GM19463 (cell line): Measurements from ENCODE around the gene BHLHA15.

Experiments
- ATAC-seq: cut with Tn5 transposase; IDR thresholded peaks from one replicate; pipeline ENCODE4 v1.9.1; 2021; ENCODE audit warnings: mild to moderate bottlenecking, moderate library complexity; ENCODE audit not compliant: unreplicated experiment

The BHLHA15 gene

DNA sequence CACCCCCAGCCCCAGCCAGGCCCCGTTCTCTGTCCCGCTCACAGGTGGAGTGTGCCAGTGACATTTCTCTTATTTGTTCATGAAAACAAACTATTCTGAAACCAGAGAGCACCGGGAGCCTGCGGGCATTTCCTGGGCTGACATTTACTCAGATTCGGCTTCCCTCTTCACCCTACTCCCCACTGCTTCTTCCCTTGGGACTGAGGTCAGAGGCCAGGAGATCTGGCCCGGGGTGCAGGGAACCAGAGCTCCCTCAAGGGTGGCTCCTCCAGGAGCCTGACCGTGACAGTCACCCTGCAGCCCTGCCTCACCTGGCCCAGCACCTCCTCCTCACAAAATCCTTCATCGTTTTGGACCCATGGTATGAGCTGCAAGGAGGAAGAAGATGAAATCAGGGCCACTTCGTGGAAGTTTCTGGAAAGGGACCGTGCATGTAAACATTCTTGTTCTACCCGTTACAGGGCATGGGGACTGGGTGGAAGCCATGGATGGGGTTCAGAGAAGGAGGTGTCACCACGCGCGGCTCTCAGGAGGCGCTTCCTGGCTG lies 12.2 kb downstream of the BHLHA15 start:
- ATAC-seq: no peak

DNA sequence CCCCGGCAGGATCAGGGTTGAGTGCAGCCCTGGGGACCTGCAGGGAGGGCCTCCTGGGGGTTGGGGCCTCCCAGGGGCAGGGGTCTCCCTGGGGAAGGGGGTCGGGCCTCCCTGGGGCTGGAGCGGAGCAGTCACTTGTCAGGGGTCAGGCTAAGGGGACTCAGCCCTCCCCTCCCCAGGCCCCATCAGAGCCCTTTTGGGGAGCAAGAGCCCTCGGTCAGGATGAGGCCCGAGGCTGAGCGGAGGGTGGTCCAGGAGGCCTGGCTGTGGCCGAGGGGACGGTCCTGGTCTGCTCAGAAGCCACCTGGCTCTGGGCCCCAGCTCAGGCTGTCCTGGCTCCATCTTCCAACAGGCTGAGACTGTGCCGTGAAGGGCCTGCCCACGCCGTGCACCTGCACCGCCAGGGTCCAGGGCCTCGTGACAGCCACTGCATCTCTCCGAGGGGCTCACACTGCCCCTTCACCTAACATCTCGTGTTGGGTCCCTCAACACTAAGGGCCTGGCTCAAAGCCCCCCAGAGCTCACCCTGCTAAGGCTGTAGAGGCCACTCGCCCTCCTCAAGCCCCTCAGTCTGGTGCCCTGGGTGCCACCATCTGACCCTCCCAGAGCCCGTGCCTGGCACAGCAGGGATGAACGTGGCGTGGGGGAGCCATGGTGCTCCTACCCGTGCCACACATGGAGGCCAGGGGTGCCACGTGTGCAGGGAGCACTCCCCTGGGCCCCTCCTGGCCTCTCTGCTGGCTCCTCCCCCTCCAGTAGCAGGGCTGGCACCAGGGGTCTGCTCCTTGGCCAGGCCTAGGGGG lies 12.9 kb downstream of the BHLHA15 start:
- no peak for ATAC-seq

DNA sequence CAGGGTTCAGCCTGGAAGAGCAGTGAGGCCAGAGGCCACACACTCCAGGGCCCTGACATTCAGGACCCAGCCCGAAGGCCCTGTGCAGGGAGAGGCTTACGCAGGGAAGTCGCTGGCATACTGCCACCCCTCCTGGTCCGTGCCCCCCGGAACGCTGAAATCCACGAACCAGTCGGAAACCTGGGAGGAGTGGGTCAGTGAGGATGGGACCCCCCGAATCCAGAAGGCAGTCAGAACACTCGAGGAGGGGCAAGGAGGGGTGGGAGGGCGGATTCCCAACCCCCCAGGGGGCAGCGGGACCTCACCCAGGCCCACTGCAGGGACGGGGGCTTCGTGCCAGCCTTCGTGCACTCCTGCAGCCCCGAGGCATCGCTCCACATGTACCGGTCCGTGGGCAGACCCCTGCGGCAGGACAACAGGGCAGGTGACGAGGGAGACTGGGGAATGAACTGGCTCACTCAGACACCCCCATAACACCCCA lies 13.5 kb downstream of the BHLHA15 start:
- no peak for ATAC-seq

DNA sequence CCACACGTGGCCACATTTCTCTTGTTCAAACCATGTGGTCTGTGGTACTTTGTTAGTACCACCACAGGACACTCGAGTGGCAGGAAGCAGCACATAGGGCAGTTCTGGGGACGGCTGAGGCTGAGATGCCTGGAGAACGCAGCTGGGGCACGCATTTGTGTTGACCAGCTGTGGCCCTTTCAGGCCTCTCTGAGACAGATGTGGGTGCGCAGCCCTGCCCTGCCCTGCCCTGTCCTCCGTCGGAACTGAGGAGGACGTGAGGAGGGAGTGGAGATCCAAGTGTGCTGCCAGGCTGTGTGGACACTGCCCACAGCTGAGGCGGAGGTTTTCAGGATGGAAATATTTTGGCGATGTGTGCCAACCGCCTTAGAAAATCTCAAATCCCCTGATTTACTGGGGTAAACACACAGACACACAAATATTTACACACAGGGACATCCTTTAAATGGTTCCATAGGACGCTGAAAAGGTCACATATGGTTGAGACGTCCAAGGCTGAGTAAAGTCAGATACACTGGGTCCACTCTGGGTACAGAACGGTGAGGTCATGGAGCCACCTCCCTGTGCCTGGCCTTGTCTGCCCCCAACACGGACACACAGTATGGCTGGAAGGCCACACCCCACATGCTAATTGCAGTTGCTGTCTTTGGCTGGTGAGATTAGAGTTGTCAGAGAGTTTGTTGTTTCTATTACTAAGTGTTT lies 14.8 kb downstream of the BHLHA15 start:
- no peak for ATAC-seq

DNA sequence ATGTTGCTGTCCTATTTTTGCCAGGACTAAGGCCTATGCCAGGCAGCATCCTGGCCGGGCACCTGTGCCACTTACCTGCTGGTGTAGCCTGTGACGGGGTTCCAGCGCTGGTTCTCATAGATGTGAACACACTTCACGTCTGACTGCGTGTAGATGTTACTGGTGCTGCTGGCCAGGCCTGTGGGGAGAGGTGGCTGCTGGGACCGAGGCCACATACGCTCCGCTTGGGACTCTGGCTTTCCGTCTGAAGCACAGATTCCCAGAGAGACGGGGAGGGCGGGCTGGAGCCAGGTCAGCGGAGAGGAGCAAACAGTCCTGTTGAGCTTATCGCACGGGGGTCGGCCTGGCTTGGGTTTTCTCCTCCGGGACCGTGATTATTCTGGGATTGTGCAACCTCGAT lies 16.7 kb downstream of the BHLHA15 start:
- ATAC-seq: no peak

DNA sequence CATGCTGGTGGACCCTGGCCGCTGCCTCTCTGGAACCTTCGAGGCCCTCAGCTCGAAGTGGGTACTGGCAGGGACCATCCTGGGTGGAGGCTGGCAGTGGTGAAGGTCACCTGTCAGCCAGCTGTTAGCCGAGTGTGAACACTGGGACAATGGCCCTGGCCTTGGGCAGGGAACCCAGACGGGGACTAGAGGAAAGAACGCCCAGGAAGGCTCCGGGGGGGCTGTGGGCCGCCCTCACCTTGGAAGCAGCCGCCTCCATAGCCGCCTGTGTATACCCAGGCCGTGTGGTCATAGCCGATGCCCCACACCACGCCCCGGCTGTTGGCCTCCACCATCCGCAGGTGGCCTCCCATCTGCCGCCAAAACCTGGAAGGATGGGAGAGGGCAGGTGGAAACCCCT lies 17.6 kb downstream of the BHLHA15 start:
- no peak for ATAC-seq

DNA sequence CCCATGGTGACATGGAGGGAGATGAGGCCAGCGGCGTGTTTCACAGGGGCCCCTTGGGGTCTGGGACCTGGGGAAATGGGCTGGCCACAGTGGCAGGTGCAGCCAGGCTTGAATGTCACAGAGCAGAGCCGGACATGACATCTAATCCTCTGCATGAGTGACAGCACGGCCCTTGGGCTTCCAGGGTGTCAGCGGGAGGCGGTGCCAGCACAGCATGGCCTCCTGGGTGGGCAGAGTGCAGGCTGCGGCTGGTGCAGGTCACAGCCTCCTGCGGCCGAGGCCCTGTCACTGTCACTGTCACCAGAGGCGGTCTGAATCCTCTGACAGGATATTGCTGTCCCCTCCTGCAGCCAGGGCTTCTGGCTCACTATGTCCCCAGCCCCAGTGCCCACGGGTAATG lies 18.2 kb downstream of the BHLHA15 start:
- no peak for ATAC-seq

DNA sequence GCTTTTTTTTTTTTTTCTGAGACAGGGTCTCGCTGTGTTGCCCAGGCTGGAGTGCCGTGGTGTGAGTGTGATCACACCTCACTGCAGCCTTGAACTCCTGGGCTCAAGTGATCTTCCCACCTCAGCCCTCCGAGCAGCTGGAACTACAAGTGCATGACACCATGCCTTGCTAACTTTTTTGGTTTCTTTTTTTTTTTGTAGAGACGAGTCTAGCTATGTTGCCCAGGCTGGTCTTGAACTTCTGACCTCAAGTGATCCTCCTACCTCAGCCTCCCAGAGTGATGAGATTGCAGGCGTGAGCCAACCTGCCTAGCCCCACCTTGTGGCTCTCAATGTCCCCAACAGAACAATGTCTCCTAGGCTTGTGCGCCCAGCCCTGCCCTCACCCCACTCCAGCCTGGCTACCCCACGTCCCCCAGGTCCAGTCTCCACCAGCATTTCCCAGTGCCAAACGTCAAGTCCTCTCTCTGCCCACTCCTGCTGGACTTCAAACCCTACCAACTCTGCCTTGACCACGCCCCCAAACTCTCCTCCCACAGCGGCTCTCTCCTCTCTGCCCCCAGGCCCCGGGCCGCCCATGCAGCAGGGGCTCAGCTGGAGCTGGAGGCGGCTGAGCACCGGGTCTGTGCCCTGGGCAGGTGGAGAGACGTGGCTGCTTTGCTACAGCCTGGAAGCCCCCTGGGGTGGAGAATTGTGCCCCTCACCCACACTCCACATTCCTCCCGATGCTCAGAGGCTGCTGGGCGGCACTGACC lies 18.9 kb downstream of the BHLHA15 start:
- no peak for ATAC-seq

DNA sequence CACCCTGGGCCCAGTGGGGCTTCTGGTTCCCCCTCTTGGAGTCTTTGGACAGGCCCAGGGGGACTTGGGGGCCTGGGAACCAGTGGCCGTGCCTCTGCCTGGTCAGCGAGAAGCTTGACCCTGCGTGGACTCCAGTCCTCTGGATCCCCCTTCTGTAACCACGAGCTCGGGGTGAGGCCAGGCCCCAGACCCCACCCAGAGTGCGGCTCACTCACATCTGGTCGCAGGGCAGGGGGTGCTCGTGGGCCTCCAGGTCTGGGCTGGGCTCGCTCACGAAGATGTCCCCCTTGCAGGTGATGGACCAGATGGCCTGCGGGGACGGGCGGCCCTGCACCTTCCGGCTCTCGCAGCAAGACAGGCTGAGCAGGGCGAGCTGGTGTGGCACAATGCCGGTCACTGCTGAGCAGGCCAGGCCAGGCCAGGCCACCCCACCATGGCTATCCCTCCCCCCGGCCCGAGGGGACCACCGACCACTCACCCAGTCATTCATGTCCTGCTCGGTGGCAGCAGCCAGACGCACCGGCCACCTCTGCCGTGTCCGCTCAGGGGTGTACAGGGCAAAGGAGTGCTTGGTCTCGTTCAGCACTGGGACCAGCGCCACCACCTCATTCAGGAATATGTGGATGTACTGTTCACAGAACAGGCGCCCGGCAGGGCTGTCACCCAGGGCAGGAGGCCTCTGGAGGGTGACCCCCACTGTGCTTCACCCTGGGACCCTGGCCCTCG lies 19.7 kb downstream of the BHLHA15 start:
- ATAC-seq: no peak

DNA sequence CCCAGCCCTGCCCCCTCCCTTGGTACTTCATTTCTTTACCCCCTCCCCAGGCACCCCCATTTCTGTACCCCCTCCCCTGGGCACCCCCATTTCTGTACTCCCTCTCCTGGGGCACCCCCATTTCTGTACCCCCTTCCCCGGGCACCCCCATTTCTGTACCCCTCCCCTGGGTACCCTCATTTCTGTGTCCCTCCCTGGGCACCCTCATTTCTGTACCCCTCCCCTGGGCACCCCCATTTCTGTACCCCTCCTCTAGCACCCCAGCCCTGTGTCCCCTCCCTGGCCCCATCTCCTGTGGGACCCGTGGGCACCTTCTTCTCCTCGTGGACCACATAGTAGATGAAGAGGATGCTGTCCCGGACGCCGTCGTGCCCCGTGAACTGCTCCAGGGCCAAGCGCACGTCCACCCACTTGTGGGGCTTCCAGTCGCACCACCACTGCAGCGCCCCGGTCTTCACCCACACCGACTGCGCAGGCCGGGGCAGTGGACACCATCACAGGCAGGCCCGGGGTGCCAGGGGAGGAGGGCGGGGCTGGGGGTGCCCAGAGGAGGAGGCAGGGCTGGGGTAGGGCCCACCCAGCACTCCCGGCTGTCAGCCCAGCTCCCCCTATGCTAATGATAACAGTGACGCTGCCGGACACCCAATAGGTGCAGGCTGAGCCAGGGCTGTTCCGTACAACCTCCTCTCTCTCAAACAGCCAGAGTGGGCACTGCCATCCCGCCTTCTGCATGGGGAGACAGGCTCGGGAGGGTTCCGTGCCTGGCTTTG lies 20.4 kb downstream of the BHLHA15 start:
- ATAC-seq: no peak

DNA sequence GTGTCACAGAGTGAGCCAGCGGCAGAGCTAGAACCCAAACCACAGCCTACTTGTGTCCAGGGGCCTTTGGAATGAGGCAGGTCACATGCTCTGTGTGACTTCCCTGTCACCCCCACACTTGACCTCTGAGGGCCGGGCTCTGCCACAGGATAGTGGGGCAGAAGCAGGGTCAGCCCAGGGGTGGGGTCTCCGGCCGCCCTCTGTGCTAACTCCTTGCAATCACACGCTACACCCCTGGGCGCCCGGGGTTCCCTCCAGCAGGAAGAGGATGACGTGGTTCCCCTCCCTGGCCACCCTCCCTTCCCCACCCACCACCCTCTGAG lies 21.0 kb downstream of the BHLHA15 start:
- ATAC-seq: no peak

DNA sequence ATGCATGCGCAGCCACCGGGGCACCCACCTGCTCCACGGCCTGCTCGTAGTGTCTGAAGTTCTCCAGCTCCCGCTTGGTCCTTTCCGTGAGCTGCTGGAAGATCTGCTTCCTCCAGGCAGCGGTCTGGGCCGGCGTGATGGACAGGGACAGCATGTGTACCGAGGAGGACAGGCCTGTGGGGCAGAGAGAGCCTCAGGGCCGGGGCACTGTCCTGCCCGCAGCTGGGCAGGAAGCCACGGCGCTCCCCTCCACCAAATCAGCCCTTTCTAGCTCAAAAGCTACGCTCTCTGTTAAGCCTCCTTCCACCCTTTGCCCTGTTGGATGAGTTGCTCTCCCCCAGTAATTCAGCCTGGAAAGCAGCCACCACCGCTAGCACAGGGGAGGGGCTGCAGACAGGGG lies 21.6 kb downstream of the BHLHA15 start:
- no peak for ATAC-seq

DNA sequence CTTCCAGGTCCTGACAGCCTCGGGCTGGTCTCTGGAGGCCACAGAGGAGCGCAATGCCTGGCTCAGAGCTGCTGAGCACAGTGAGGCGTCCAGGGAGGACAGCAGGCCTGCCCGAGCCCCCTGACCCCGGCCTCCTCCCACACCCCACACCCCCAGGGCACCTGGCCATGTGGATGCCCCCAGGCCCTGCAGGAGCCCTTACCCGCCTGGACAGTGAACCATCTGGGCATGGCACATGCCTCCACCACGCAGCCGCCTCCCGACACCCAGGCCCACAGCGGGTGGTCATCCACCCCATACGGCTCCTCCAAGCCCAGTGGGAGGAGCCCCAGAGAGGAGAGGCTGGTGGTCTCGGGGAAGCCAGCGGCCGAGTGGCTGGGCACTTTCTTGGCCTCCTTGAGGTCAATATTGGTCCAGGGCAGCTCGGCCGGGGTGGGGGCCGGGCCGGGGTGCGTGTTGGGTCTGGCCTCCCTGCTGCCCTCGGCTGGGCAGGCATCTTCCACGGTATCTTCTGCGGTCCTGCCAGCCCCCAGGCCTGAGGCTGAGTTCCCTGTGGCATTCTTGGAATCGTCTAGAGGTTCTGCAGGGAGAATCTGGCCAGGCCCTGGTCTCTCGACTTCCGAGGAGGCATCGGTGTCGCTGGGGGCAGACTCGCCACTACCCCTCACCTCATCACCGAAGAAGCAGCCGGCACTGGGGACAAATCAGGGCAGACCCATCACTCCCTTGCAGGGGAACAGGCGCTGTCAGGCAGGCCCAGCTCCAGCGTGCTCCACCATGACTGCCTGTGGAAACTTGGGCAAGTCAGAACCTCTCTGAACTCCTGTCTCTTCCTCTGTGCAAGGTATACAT lies 22.2 kb downstream of the BHLHA15 start:
- ATAC-seq: no peak

DNA sequence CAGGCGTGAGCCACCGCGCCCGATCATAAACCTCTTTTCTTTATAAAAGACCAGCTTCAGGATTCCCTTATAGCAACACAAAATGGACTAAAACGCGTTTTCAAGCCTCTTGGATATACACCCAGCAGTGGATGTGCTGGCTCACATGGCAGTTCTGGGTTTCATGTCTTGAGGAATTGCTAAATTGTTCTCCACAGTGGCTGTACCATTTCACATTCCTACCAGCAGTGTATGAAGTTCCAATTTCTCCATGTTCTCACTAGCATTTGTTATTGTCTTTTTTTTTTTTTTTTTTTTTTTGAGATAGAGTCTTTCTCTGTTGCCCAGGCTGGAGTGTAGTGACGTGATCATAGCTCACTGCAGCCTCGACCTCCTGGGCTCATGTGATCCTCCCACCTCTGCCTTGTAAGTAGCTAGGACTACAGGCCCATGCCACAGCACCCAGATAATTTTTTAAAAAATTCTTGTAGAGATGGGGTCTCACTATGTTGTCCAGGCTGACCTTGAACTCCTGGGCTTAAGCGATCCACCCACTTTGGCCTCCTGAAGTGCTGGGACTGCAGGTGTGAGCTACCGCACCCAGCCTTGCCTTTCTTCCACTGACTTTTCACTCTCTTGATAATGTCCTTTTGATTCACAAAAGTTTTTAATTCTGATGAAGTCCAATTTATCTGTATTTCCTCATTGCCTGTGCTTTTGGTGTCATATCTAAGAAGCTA lies 23.3 kb downstream of the BHLHA15 start:
- no peak for ATAC-seq

DNA sequence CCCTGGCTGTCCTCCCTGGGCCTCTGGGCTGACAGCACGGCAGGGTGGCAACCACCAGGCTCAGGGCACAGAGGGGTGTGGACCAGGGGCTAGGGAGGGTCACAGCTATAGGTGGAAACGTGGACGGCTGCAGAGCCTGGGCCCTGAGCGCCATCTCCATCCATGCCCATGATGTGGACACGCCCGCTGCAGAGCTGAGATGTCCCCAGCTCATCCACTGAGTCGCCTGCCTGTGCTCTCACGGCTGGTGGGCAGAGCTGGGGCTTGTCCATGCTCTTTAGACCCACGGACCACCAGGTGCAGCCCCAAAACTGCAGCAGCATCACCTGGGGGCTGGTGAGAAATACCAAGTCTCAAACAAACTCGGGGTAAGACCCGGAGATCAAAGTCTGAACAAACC lies 24.7 kb downstream of the BHLHA15 start:
- ATAC-seq: no peak

DNA sequence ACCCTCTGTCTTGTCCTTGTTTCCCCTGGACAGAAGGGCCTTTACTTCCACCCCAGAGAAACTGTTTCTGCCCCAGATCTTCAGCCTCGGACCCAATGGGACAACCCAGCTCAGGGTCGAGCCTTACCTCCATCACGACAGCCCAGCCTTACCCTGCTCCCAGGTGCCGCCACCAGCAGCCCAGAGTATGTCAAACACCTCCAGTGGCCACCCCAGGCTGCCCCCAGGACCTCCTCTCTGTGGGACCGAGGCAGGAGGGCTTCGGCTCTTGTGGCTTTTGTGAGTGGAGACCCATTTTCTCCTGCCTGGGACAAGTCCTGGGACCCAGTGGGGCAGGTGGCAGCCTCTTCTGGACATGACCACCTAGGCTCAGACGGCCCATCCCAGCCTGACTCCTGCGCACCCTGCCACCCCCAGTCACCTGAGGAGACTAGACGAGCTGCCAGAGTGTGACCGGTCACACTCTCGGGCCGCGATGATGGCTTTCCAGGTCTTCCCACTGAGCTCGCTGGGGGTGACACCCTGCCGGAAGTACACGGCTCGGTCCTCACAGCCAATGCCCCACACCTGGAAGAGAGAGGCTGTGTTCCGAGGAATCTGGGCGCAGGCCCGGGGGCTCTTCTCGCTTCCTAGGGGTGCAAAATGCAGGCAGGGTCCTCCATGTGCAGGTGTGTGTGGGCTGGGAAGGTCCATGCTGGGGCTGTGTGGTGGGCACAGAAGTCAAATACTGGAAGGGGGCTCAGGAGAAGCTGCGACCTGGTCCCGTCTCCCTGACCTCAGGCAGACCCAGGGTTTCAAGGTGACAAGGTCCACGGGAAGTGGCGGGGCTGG lies 25.3 kb downstream of the BHLHA15 start:
- ATAC-seq: no peak

DNA sequence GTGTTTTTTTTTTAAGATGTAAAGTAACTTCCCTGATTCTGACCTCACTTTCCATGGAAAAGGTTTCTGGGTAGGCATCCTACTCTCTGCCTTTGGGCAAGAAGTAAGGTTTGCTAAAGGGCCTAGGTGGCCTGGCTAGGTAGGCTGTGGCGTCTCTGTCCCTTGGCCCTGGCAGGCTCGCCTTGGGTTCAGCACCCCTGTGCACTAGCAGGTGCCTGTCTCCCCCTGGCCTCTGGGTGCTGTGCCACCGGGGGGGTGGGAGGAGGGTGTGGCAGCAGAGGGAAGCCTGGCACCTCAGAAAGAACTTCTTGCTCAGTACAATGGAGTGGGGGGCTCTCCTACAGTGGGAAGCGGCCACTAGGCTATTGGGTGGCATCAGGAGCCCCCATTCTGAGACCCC lies 26.8 kb downstream of the BHLHA15 start:
- ATAC-seq: no peak

DNA sequence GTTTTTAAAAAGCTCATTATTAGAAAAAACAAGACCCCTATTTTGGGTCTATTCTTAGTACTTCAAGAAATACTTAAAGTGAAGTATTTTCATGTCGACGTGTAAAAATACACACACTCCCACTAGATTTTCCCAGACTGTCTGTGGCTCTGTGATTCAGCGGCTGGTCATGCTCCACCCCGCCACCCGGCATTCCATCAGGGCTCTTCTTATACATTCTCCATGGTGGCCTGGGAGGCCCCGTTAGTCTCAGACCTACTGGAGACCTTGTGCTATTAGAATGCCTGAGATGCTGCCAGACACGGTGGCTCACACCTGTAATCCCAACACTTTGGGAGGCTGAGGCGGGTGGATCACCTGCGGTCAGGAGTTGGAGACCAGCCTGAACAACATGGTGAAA lies 27.7 kb downstream of the BHLHA15 start:
- no peak for ATAC-seq
